Measurements from ENCODE around the gene MBNL1.
A peak's percentile ranks its signal among the peaks of the same experiment; 100 is the strongest.

MBNL1 gene

DNA sequence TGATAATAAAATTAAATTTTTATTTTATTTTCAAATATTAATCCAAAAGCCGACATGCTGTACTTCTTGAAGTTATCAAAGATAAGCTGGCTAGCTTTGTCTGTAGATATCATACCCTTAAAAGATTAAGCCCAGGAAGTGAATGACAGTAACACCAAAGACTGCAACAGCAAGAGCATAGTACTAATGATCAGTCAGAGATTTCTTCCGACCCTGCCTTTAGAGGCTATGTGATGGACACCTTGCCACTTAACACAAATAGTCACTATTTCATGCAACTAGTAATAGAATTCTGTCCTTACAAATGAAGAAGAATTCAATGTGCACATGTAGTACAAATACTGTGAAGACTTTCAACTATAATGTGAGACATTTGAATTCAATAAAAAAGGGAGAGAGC is 9.3 kb upstream of the MBNL1 start:
- no peak for DNase-seq (ENCODE audit: extremely low read depth, low read depth)
- TF ChIP-seq, protein P1, sequence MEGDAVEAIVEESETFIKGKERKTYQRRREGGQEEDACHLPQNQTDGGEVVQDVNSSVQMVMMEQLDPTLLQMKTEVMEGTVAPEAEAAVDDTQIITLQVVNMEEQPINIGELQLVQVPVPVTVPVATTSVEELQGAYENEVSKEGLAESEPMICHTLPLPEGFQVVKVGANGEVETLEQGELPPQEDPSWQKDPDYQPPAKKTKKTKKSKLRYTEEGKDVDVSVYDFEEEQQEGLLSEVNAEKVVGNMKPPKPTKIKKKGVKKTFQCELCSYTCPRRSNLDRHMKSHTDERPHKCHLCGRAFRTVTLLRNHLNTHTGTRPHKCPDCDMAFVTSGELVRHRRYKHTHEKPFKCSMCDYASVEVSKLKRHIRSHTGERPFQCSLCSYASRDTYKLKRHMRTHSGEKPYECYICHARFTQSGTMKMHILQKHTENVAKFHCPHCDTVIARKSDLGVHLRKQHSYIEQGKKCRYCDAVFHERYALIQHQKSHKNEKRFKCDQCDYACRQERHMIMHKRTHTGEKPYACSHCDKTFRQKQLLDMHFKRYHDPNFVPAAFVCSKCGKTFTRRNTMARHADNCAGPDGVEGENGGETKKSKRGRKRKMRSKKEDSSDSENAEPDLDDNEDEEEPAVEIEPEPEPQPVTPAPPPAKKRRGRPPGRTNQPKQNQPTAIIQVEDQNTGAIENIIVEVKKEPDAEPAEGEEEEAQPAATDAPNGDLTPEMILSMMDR (IDR thresholded peaks at IDR 0.05; ENCODE audit: low read depth, low read length) = no peak

GRCh38 chr3:152260026-152260425 is 8.7 kb upstream of the MBNL1 start:
- TF ChIP-seq, protein P1 (IDR thresholded peaks at IDR 0.05; ENCODE audit: low read depth, low read length) = no peak
- no peak for DNase-seq (ENCODE audit: extremely low read depth, low read depth)

- no peak for DNase-seq (ENCODE audit: extremely low read depth, low read depth)
- TF ChIP-seq, protein P1 (IDR thresholded peaks at IDR 0.05; ENCODE audit: low read depth, low read length) = no peak
Measured at GRCh38 chr3:152260529-152260928, 8.2 kb upstream of the MBNL1 start.

GRCh38 chr3:152261329-152261728 is 7.4 kb upstream of the MBNL1 start:
- no peak for DNase-seq (ENCODE audit: extremely low read depth, low read depth)
- TF ChIP-seq, protein P1 (IDR thresholded peaks at IDR 0.05; ENCODE audit: low read depth, low read length) = no peak

DNA sequence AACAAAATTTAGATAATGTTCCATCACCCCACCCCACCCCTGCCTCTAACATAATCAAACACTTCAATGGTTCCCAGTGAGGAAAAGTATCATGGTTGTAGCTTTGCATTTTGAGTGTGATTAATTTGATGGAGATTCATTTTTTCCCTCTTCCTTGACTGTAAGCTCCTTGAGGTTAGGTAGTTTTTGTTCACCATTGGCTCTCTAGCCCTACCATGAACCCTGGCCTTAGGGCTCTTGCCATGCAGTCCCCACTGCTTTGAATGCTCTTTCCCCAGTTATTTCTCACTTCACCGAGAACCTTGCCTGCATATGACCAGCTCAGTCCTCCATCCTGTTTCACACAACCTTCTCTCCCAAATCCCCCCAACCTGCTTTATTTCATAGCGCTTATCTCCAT is 5.0 kb upstream of the MBNL1 start:
- no peak for DNase-seq (ENCODE audit: extremely low read depth, low read depth)
- TF ChIP-seq, protein P1 (IDR thresholded peaks at IDR 0.05; ENCODE audit: low read depth, low read length) = no peak

- TF ChIP-seq, protein P1 (IDR thresholded peaks at IDR 0.05; ENCODE audit: low read depth, low read length) = no peak
- DNase-seq (ENCODE audit: extremely low read depth, low read depth) = no peak
Measured at GRCh38 chr3:152264378-152264777, 4.4 kb upstream of the MBNL1 start.

GRCh38 chr3:152266221-152266995 is 2.3 kb upstream of the MBNL1 start:
- DNase-seq (ENCODE audit: extremely low read depth, low read depth) = peak; percentile 93
- TF ChIP-seq, protein P1 (IDR thresholded peaks at IDR 0.05; ENCODE audit: low read depth, low read length) = no peak

Measured in AG09319 (cell line).